PFSK-1 (cell line): ENCODE results near the gene ZBTB48.

Source experiments
- POLR2AphosphoS5 ChIP-seq: IDR thresholded peaks from 2 replicates; pipeline ENCODE4 v1.6.1; 2012; ENCODE audit warnings: low read depth, mild to moderate bottlenecking, control low read depth, low read length, moderate library complexity
- REST ChIP-seq, 2 experiments: IDR thresholded peaks; 2 replicates each; pipeline versions ENCODE4 v1.6.1 to v1.8.0; 2011 to 2012; ENCODE audit warnings: low read depth in 2 of 2, low read length in 2 of 2, control low read depth in 1 of 2, inconsistent platforms in 1 of 2, mild to moderate bottlenecking in 1 of 2, moderate library complexity in 1 of 2; ENCODE audit not compliant: insufficient read depth in 1 of 2
- SIN3A ChIP-seq: IDR thresholded peaks from 2 replicates; pipeline ENCODE4 v1.6.1; 2012; ENCODE audit warnings: mild to moderate bottlenecking, low read length, moderate library complexity, borderline replicate concordance; ENCODE audit not compliant: insufficient read depth
- TAF1 ChIP-seq: IDR thresholded peaks from 2 replicates; pipeline ENCODE4 v1.6.1; 2012; ENCODE audit warnings: low read length, control low read depth, borderline replicate concordance; ENCODE audit not compliant: insufficient read depth

GRCh38 chr1:6560267-6560666 is 19.5 kb upstream of the ZBTB48 start:
- no peak for TF ChIP-seq POLR2AphosphoS5
- no peak for TF ChIP-seq REST (IDR thresholded peaks at IDR 0.05; ENCODE audit: insufficient read depth in 1 of 2, low read depth in 2 of 2, low read length in 2 of 2)
- TF ChIP-seq TAF1 = no peak
- no peak for TF ChIP-seq SIN3A
